HG03103 (cell line): ENCODE data around the gene PXT1.
A peak's percentile ranks its signal among the peaks of the same experiment; 100 is the strongest.
"Not testable (repeated sequence)": the region's sequence is repeated elsewhere in the genome, so short reads cannot be mapped to it uniquely, and the experiment has no call there.

Experiments used
- ATAC-seq: cut with Tn5 transposase; IDR thresholded peaks from one replicate; pipeline ENCODE4 v1.9.1; 2021; ENCODE audit warnings: low read depth; ENCODE audit not compliant: unreplicated experiment

PXT1 gene

GRCh38 chr6:36445621-36446020, 3.0 kb upstream of the PXT1 start:
- ATAC-seq: no peak

- ATAC-seq: no peak
These were observed 1.8 kb upstream of the PXT1 start for GRCh38 chr6:36444470-36444869.

GRCh38 chr6:36443471-36444428, 1.1 kb upstream of the PXT1 start:
- no peak for ATAC-seq

- ATAC-seq: no peak
These were observed 467 bp downstream of the PXT1 start for GRCh38 chr6:36442103-36442670.

GRCh38 chr6:36441307-36441894, 1.3 kb downstream of the PXT1 start:
- ATAC-seq: peak; percentile 57

GRCh38 chr6:36436466-36436865, 6.2 kb downstream of the PXT1 start:
- ATAC-seq: no peak

GRCh38 chr6:36432151-36432671, 10.4 kb downstream of the PXT1 start:
- no peak for ATAC-seq

- ATAC-seq: no peak
These were observed 11.5 kb downstream of the PXT1 start for GRCh38 chr6:36431197-36431596.

- ATAC-seq: no peak
These were observed 12.3 kb downstream of the PXT1 start for GRCh38 chr6:36430351-36430750.

GRCh38 chr6:36428911-36429310, 13.7 kb downstream of the PXT1 start:
- ATAC-seq: no peak

GRCh38 chr6:36426622-36427021, 16.0 kb downstream of the PXT1 start:
- ATAC-seq: no peak

- peak; percentile 87 for ATAC-seq
These were observed 19.4 kb downstream of the PXT1 start for GRCh38 chr6:36423101-36423824.

- ATAC-seq: no peak
These were observed 19.9 kb downstream of the PXT1 start for GRCh38 chr6:36422714-36423100.

- ATAC-seq: no peak
These were observed 23.3 kb downstream of the PXT1 start for GRCh38 chr6:36419310-36419709.

- no peak for ATAC-seq
These were observed 24.1 kb downstream of the PXT1 start for GRCh38 chr6:36418558-36418957.

GRCh38 chr6:36414481-36414880, 28.2 kb downstream of the PXT1 start:
- no peak for ATAC-seq

GRCh38 chr6:36413489-36414480, 28.9 kb downstream of the PXT1 start:
- ATAC-seq: no peak

GRCh38 chr6:36409718-36410117, 32.9 kb downstream of the PXT1 start:
- ATAC-seq: not testable (repeated sequence)

- ATAC-seq: no peak
These were observed 38.5 kb downstream of the PXT1 start for GRCh38 chr6:36404164-36404563.

GRCh38 chr6:36402481-36402880, 40.2 kb downstream of the PXT1 start:
- no peak for ATAC-seq
